ENCODE results near the gene PITHD1. TPM values are rescaled to one million over a fixed set of nuclear protein-coding genes. Genes with fewer than 3 reads are reported as not detected.

The PITHD1 gene
- total RNA-seq, 2 donors from 2014 or later, result 31.9 to 32.3 TPM

GRCh38 chr1:23748016-23748415 lies 30.2 kb upstream of the PITHD1 start:
- Histone ChIP-seq H3K36me3 (replicated peaks in 1 of 2; ENCODE audit: insufficient read depth in 1 of 2, low read depth in 2 of 2) (peaks cover 7 to 22% of the 10 kb centered on the region in 2 donors), H3K27ac (no peak overlapping the region), H3K27me3 (no peaks in the 10 kb centered on the region), H3K4me3 (no peak overlapping the region), H3K4me1 (peaks cover 55% of the 10 kb centered on the region), H3K9me3 (no peaks in the 10 kb centered on the region)
- intact Hi-C loops (cut with DNase I), result no loop called here
- WGBS, 2 donors, result 31 to 36% methylated on average over 3 of the region's 3 CpGs
- no peak for ATAC-seq
- DNase-seq, result no peak
- TF ChIP-seq CTCF (IDR thresholded peaks at IDR 0.05) (no peak), POLR2A (IDR thresholded peaks at IDR 0.05) (no peak)

GRCh38 chr1:23751050-23751814 lies 27.0 kb upstream of the PITHD1 start:
- Histone ChIP-seq H3K9me3 (no peaks in the 10 kb centered on the region), H3K4me3 (no peak overlapping the region), H3K27me3 (no peaks in the 10 kb centered on the region), H3K4me1 (peaks cover 39% of the 10 kb centered on the region), H3K27ac (peak overlapping the region in 1 of 4 donors; percentile 26), H3K36me3 (replicated peaks in 1 of 2; ENCODE audit: insufficient read depth in 1 of 2, low read depth in 2 of 2) (peaks cover 32 to 49% of the 10 kb centered on the region in 2 donors)
- intact Hi-C loops (cut with DNase I), result no loop called here
- TF ChIP-seq POLR2A (IDR thresholded peaks at IDR 0.05) (no peak), CTCF (IDR thresholded peaks at IDR 0.05) (peak; percentile 51 to 76 (median 65))
- peak; percentile 82 for ATAC-seq
- 25 to 34% methylated on average over 11 of the region's 11 CpGs for WGBS, 2 donors
- DNase-seq, result peak; percentile 50 to 69 (median 60)

- H3K36me3 ChIP-seq (replicated peaks in 1 of 2; ENCODE audit: insufficient read depth in 1 of 2, low read depth in 2 of 2), result peaks cover 34 to 54% of the 10 kb centered on the region in 2 donors
- no peak for DNase-seq
- intact Hi-C loops (cut with DNase I), result no loop called here
- H3K4me1 ChIP-seq, result peaks cover 33% of the 10 kb centered on the region
- TF ChIP-seq POLR2A (IDR thresholded peaks at IDR 0.05), result no peak
- TF ChIP-seq CTCF (IDR thresholded peaks at IDR 0.05), result no peak
- no peaks in the 10 kb centered on the region for H3K9me3 ChIP-seq
- no peak overlapping the region for H3K4me3 ChIP-seq
- ATAC-seq, result no peak
- WGBS, 2 donors, result 35 to 42% methylated on average over 4 of the region's 4 CpGs
- no peak overlapping the region for H3K27ac ChIP-seq
- H3K27me3 ChIP-seq, result no peaks in the 10 kb centered on the region
These were observed 26.4 kb upstream of the PITHD1 start for GRCh38 chr1:23751815-23752200.

- Histone ChIP-seq H3K27me3 (no peaks in the 10 kb centered on the region), H3K36me3 (replicated peaks in 1 of 2; ENCODE audit: insufficient read depth in 1 of 2, low read depth in 2 of 2) (peaks cover 38 to 58% of the 10 kb centered on the region in 2 donors), H3K4me1 (peaks cover 22% of the 10 kb centered on the region), H3K9me3 (no peaks in the 10 kb centered on the region), H3K27ac (no peak overlapping the region), H3K4me3 (no peak overlapping the region)
- no peak for ATAC-seq
- WGBS, 2 donors, result 45 to 50% methylated on average over 1 of the region's 1 CpG
- no peak for TF ChIP-seq CTCF (IDR thresholded peaks at IDR 0.05)
- TF ChIP-seq POLR2A (IDR thresholded peaks at IDR 0.05), result no peak
- DNase-seq, result no peak
- intact Hi-C loops (cut with DNase I), result no loop called here
These were observed 25.3 kb upstream of the PITHD1 start for GRCh38 chr1:23752909-23753308.

- intact Hi-C loops (cut with DNase I), result no loop called here
- ATAC-seq, result no peak
These were observed 21.5 kb upstream of the PITHD1 start for GRCh38 chr1:23756676-23757075.

More at GRCh38 chr1:23756676-23757075, 21.5 kb upstream of the PITHD1 start:
- peaks cover 3% of the 10 kb centered on the region for H3K4me1 ChIP-seq
- 83% methylated on average over 3 of the region's 3 CpGs; no CpG with 5 or more reads in 1 of the 2 donors for WGBS, 2 donors
- TF ChIP-seq CTCF (IDR thresholded peaks at IDR 0.05) (no peak), POLR2A (IDR thresholded peaks at IDR 0.05) (no peak)
- H3K36me3 ChIP-seq (replicated peaks in 1 of 2; ENCODE audit: insufficient read depth in 1 of 2, low read depth in 2 of 2), result peaks cover 49 to 74% of the 10 kb centered on the region in 2 donors
- no peaks in the 10 kb centered on the region for H3K27me3 ChIP-seq
- H3K4me3 ChIP-seq, result no peak overlapping the region
- no peak overlapping the region for H3K27ac ChIP-seq
- no peak for DNase-seq
- H3K9me3 ChIP-seq, result no peaks in the 10 kb centered on the region
